Endodermal cell (in vitro differentiated cells): ENCODE results near the gene BZW2. TPM values are rescaled to one million over a fixed set of nuclear protein-coding genes. Genes with fewer than 3 reads are reported as not detected.

Experiments
- DNase-seq: peaks from one replicate; pipeline ENCODE4 v3.0.0-alpha.2; 2017
- H3K27ac ChIP-seq: 2 replicates; pipeline ENCODE4 v1.5.1; 2013; ENCODE audit warnings: mild to moderate bottlenecking, low read depth, low read length, moderate library complexity
- H3K27me3 ChIP-seq: 2 replicates; pipeline ENCODE4 v1.6.1; 2013; ENCODE audit warnings: mild to moderate bottlenecking, low read length, moderate library complexity; ENCODE audit not compliant: insufficient read depth, control insufficient read depth, poor library complexity, severe bottlenecking
- H3K36me3 ChIP-seq: 2 replicates; pipeline ENCODE4 v1.7.0; 2013; ENCODE audit warnings: mild to moderate bottlenecking, low read length, moderate library complexity; ENCODE audit not compliant: control insufficient read depth, insufficient read depth
- H3K4me1 ChIP-seq: one replicate; pipeline ENCODE4 v1.7.0; 2013; ENCODE audit warnings: low read length; ENCODE audit not compliant: control insufficient read depth, insufficient read depth
- H3K4me3 ChIP-seq: 2 replicates; pipeline ENCODE4 v1.5.1; 2013; ENCODE audit warnings: mild to moderate bottlenecking, low read length, moderate library complexity
- H3K9ac ChIP-seq: 2 replicates; pipeline ENCODE4 v1.6.1; 2013; ENCODE audit warnings: mild to moderate bottlenecking, low read length, moderate library complexity; ENCODE audit not compliant: poor library complexity, severe bottlenecking; ENCODE audit errors: extremely low read depth
- H3K9me3 ChIP-seq: 2 replicates; pipeline ENCODE4 v1.6.1; 2013; ENCODE audit warnings: mild to moderate bottlenecking, low read length, moderate library complexity; ENCODE audit not compliant: control insufficient read depth
- H3K27ac Mint-ChIP-seq: 2 replicates; pipeline ENCODE4 v1.8.0; 2020; ENCODE audit warnings: mixed read lengths
- H3K27me3 Mint-ChIP-seq: 2 replicates; pipeline ENCODE4 v1.8.0; 2021; ENCODE audit warnings: mild to moderate bottlenecking, mixed read lengths; ENCODE audit not compliant: insufficient read depth
- H3K36me3 Mint-ChIP-seq: 2 replicates; pipeline ENCODE4 v1.8.0; 2020; ENCODE audit warnings: low read depth, mixed read lengths
- H3K4me1 Mint-ChIP-seq: 2 replicates; pipeline ENCODE4 v1.8.0; 2020; ENCODE audit warnings: mixed read lengths
- H3K4me3 Mint-ChIP-seq: 2 replicates; pipeline ENCODE4 v1.8.0; 2020; ENCODE audit warnings: mild to moderate bottlenecking, moderate library complexity, mixed read lengths
- H3K9me3 Mint-ChIP-seq: 2 replicates; pipeline ENCODE4 v1.8.0; 2020; ENCODE audit warnings: mild to moderate bottlenecking, mixed read lengths
- WGBS, 2 experiments: methylation state at CpG; one replicate each; pipeline versions ENCODE4 v1.1.5 to v1.1.7; 2013; ENCODE audit warnings: missing lambda C conversion rate in 2 of 2, mixed read lengths in 1 of 2; ENCODE audit not compliant: insufficient coverage in 1 of 2, insufficient read length in 1 of 2; 5-methylcytosine and 5-hydroxymethylcytosine counted together
- total RNA-seq, 2 donors: library from RNA; stranded (reverse); fragmentation: NEBNext Ultra II Directional in 1 of 2; extraction: Animal tissue kit (Norgen Biotek cat#: 25700) in 1 of 2; gene quantifications; 2 replicates in 1 of 2; 3 replicates in 1 of 2; pipeline ENCODE4 v1.2.1, GENCODE V29; 2021
- TF ChIP-seq, protein P1 (sequence below): fragments of 200-600 bp; sonication (generic); conservative IDR thresholded peaks from 2 replicates; pipeline ENCODE4 v1.5.0; 2021; ENCODE audit warnings: antibody characterized with exemption, mild to moderate bottlenecking

Gene BZW2
- total RNA-seq, 2 donors from 2014 or later = 75.1 to 87.7 TPM

DNA sequence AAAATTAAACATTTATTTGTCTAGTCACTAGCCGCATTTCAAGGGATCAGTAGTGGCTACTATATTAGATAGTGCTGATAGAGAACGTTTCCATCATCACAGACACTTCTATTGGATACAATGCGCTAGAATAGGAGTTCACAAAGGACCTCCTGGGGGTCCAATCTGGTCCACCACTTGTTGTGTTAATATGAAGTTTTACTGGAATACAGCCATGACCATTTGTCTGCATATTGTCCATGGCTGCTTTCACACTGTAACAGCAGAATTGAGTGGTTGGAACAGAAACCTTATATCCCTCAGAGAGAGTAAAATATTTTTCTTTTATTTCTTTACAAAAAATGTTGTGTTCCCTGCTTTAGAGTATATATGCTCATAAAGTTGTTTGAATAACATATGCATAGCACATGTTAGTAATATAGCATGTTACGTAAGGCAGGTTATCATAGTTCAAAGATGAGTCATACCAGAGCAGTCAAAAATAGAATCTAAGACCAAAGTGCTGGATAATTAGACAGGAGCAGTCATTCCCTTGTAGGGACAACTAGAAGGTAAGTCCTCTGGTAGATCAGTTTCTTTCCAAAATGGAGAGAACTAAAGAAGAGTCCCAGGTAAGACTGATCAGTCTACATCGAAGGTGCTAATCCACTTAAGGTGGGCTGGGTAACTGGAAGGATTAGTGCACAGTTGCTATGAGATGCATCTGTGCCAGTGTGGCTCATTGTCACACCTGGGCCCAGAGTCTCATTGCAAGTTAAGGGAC is 14.9 kb downstream of the BZW2 start:
- Histone ChIP-seq H3K4me3 (no peak overlapping the region), H3K4me1 (peaks cover 6% of the 10 kb centered on the region), H3K27me3 (no peaks in the 10 kb centered on the region), H3K9ac (no peak overlapping the region), H3K9me3 (peaks cover 4% of the 10 kb centered on the region), H3K36me3 (peaks cover 8% of the 10 kb centered on the region), H3K27ac (no peak overlapping the region)
- DNase-seq = no peak
- TF ChIP-seq, protein P1, sequence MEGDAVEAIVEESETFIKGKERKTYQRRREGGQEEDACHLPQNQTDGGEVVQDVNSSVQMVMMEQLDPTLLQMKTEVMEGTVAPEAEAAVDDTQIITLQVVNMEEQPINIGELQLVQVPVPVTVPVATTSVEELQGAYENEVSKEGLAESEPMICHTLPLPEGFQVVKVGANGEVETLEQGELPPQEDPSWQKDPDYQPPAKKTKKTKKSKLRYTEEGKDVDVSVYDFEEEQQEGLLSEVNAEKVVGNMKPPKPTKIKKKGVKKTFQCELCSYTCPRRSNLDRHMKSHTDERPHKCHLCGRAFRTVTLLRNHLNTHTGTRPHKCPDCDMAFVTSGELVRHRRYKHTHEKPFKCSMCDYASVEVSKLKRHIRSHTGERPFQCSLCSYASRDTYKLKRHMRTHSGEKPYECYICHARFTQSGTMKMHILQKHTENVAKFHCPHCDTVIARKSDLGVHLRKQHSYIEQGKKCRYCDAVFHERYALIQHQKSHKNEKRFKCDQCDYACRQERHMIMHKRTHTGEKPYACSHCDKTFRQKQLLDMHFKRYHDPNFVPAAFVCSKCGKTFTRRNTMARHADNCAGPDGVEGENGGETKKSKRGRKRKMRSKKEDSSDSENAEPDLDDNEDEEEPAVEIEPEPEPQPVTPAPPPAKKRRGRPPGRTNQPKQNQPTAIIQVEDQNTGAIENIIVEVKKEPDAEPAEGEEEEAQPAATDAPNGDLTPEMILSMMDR = no peak
- no peak overlapping the region for H3K4me3 Mint-ChIP-seq
- no peaks in the 10 kb centered on the region for H3K27me3 Mint-ChIP-seq
- H3K9me3 Mint-ChIP-seq = no peaks in the 10 kb centered on the region
- WGBS, 2 experiments = 87 to 97% methylated on average over 3 to 5 of the region's 5 CpGs
- H3K27ac Mint-ChIP-seq = no peak overlapping the region
- peaks cover 23% of the 10 kb centered on the region for H3K4me1 Mint-ChIP-seq
- peaks cover 11% of the 10 kb centered on the region for H3K36me3 Mint-ChIP-seq

DNA sequence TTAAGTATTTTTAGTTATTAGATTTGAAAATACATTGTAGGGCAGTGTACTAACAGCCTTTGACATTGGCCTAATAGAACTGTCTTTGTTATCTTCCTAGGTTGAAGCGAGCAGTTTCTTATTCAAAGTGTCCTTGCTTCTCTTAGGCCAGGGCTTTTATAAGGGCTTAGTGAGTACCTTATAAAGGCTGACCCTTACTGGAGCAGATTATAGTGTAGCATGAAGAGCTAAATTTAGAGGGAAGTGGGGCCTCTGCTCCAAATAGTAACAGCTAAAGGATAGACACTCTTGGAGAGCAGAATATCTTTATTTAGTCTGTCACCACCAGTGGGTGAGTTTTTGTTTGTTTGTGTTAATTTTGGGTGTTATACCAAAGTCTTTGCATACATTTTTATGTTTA is 15.9 kb downstream of the BZW2 start:
- H3K4me1 Mint-ChIP-seq = peaks cover 23% of the 10 kb centered on the region
- H3K36me3 Mint-ChIP-seq = peaks cover 14% of the 10 kb centered on the region
- 83 to 100% methylated on average over 1 of the region's 1 CpG for WGBS, 2 experiments
- H3K36me3 ChIP-seq = peaks cover 11% of the 10 kb centered on the region
- H3K27ac ChIP-seq = no peak overlapping the region
- no peak overlapping the region for H3K4me3 ChIP-seq
- no peaks in the 10 kb centered on the region for H3K27me3 Mint-ChIP-seq
- no peak overlapping the region for H3K27ac Mint-ChIP-seq
- peaks cover 6% of the 10 kb centered on the region for H3K4me1 ChIP-seq
- H3K9me3 ChIP-seq = peaks cover 4% of the 10 kb centered on the region
- H3K9ac ChIP-seq = no peak overlapping the region
- no peak for DNase-seq
- no peaks in the 10 kb centered on the region for H3K9me3 Mint-ChIP-seq
- TF ChIP-seq, protein P1 = no peak
- H3K27me3 ChIP-seq = no peaks in the 10 kb centered on the region
- H3K4me3 Mint-ChIP-seq = no peak overlapping the region

DNA sequence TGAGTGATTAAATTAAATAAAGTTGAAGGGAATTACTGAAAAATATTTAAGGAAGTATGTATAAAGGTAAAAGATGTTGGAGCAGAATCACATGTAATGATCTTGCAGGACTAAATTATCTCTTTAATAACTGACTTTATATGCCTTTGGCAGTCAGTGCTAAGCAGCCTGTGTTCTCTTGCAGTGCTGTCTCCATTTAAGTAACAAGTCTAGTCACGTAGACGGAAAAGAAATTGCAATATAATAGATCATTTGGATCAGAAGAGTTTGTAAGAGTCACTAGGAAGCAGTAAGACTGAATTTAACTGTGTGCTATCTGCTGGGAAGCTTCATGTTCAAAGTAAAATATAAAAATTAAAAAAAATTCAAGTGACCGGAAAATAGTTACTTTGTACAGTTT is 21.4 kb downstream of the BZW2 start:
- H3K4me1 ChIP-seq = no peaks in the 10 kb centered on the region
- H3K27ac ChIP-seq = no peak overlapping the region
- H3K4me3 ChIP-seq = no peak overlapping the region
- H3K27me3 ChIP-seq = no peaks in the 10 kb centered on the region
- Mint-ChIP-seq H3K9me3 (no peaks in the 10 kb centered on the region), H3K36me3 (peaks cover 52% of the 10 kb centered on the region), H3K27ac (no peak overlapping the region), H3K4me1 (peaks cover 2% of the 10 kb centered on the region), H3K27me3 (no peaks in the 10 kb centered on the region), H3K4me3 (no peak overlapping the region)
- TF ChIP-seq, protein P1 = no peak
- 89 to 100% methylated on average over 2 to 3 of the region's 3 CpGs for WGBS, 2 experiments
- no peak overlapping the region for H3K9ac ChIP-seq
- peaks cover 4% of the 10 kb centered on the region for H3K9me3 ChIP-seq
- H3K36me3 ChIP-seq = peaks cover 51% of the 10 kb centered on the region
- DNase-seq = no peak
